Measurements from ENCODE around the gene SMPD3. TPM values are rescaled to one million over a fixed set of nuclear protein-coding genes. Genes with fewer than 3 reads are reported as not detected.

Gene SMPD3
- total and polyA plus RNA-seq, 2 of the 8 experiments (the other 6 are each of a cell fraction or from before 2014, with no cell fraction given): 0.39 to 1.3 TPM

- 92% methylated on average over 8 of the region's 8 CpGs; no CpG with 5 or more reads in 1 of the 2 experiments for WGBS, 2 experiments (ENCODE audit: extremely low coverage in 1 of 2, insufficient coverage in 1 of 2, insufficient read length in 1 of 2, insufficient replicate concordance in 2 of 2, low coverage in 1 of 2, low lambda C conversion rate in 2 of 2, missing lambda C conversion rate in 1 of 2)
- no peak overlapping the region for H4K91ac ChIP-seq (replicated peaks; ENCODE audit: insufficient read length, low read length)
- H3K4ac ChIP-seq (replicated peaks; ENCODE audit: insufficient read length, low read depth, low read length): no peak overlapping the region
- H2BK12ac ChIP-seq (ENCODE audit: low read depth, low read length): no peak overlapping the region
- H4K20me1 ChIP-seq (replicated peaks in 1 of 2; ENCODE audit: control insufficient read depth in 1 of 2, insufficient read depth in 2 of 2, low read length in 2 of 2): peaks cover 0 to 6% of the 10 kb centered on the region in 2 experiments
- no peak overlapping the region for H2AFZ ChIP-seq (ENCODE audit: low read length)
- no peak overlapping the region for H3K56ac ChIP-seq (replicated peaks; ENCODE audit: insufficient read length, low read depth, low read length)
- no peak overlapping the region for H3K14ac ChIP-seq (ENCODE audit: insufficient read length)
- no peak overlapping the region for H3K18ac ChIP-seq (ENCODE audit: extremely low read depth, low read length)
- no peaks in the 10 kb centered on the region for H3K79me2 ChIP-seq (ENCODE audit: control insufficient read depth in 1 of 2, insufficient read depth in 2 of 2, low read length in 2 of 2)
- no peaks in the 10 kb centered on the region for H3K23me2 ChIP-seq (ENCODE audit: low read depth, low read length)
- H2AK5ac ChIP-seq (ENCODE audit: low read depth, low read length): no peak overlapping the region
- no peak overlapping the region for H4K5ac ChIP-seq (ENCODE audit: insufficient read length, low read depth, low read length)
- no peak overlapping the region for H3K9ac ChIP-seq (replicated peaks in 1 of 4; ENCODE audit: extremely low read depth in 1 of 4, low read depth in 3 of 4, low read length in 3 of 4)
- H3K36me3 ChIP-seq (ENCODE audit: control insufficient read depth in 2 of 4, insufficient read depth in 4 of 4, low read length in 3 of 4): peaks cover 2 to 26% (median 8%) of the 10 kb centered on the region in 4 experiments; a peak in 5 of 8 replicates
- H2BK15ac ChIP-seq (ENCODE audit: low read length): no peak overlapping the region
- H3K27ac ChIP-seq (ENCODE audit: low read depth, low read length): no peak overlapping the region
- H3K79me1 ChIP-seq (ENCODE audit: low read depth, low read length): no peaks in the 10 kb centered on the region
- DNase-seq (ENCODE audit: low read depth in 1 of 2, low spot score in 2 of 2) (no peak), FAIRE-seq (no peak)
- H3K4me2 ChIP-seq (ENCODE audit: insufficient read depth in 1 of 2, low read depth in 2 of 2, low read length in 2 of 2): no peak overlapping the region
- no peak overlapping the region for H4K8ac ChIP-seq (ENCODE audit: extremely low read depth, insufficient read depth, low read length)
- no peak overlapping the region for H2BK20ac ChIP-seq (ENCODE audit: low read length)
- no peak overlapping the region for H2BK5ac ChIP-seq (ENCODE audit: low read depth, low read length)
- ChIA-PET POLR2A (ENCODE audit: partially characterized antibody) (interaction anchor here (8.7 kb wide), 1 partner anchor 13 kb away, joined by 44 read pairs; the partner anchor contains the start of genes PRMT7 and SLC7A6OS), CTCF (ENCODE audit: partially characterized antibody) (interaction anchor here (1.6 to 16.2 kb wide), 4 partner anchors 10 to 64 kb away, joined by 3 to 221 read pairs (median 8); partner anchors contain the start of genes PRMT7, SLC7A6 and SLC7A6OS)
- no peak overlapping the region for H2BK120ac ChIP-seq (replicated peaks; ENCODE audit: low read depth, low read length)
- H3K4me3 ChIP-seq (ENCODE audit: extremely low read depth in 1 of 4, insufficient read depth in 2 of 4, low read depth in 3 of 4, low read length in 4 of 4): no peak overlapping the region
- H3K27me3 ChIP-seq (replicated peaks in 1 of 4; ENCODE audit: control insufficient read depth in 3 of 4, extremely low read depth in 1 of 4, insufficient read depth in 3 of 4, low read length in 3 of 4): no peaks in the 10 kb centered on the region
- H3K9me3 ChIP-seq (ENCODE audit: insufficient read depth in 2 of 2, low read depth in 1 of 2, low read length in 1 of 2): no peaks in the 10 kb centered on the region
- no peak overlapping the region for H3K23ac ChIP-seq (ENCODE audit: insufficient read length)
- H3K4me1 ChIP-seq (replicated peaks in 1 of 4; ENCODE audit: control insufficient read depth in 3 of 4, insufficient read depth in 4 of 4, low read length in 3 of 4): peaks cover 0 to 4% (median 1%) of the 10 kb centered on the region in 4 experiments; a peak in 2 of 7 replicates
- no peak for TF ChIP-seq MAX (IDR thresholded peaks at IDR 0.05)
- no peak for TF ChIP-seq MAFK (IDR thresholded peaks at IDR 0.05; ENCODE audit: low read depth, low read length)
- no peak for TF ChIP-seq FOSL1 (IDR thresholded peaks at IDR 0.05; ENCODE audit: insufficient read depth, low read depth, low read length)
- TF ChIP-seq EZH2 (IDR thresholded peaks at IDR 0.05; ENCODE audit: low read depth, low read length, severe bottlenecking): no peak
- TF ChIP-seq CHD1 (IDR thresholded peaks at IDR 0.05; ENCODE audit: low read depth, low read length): no peak
- TF ChIP-seq CREB1 (IDR thresholded peaks at IDR 0.05): no peak
- TF ChIP-seq CBX5 (IDR thresholded peaks at IDR 0.05; ENCODE audit: low read depth, low read length): no peak
- no peak for TF ChIP-seq TEAD4 (IDR thresholded peaks at IDR 0.05; ENCODE audit: low read depth, low read length)
- TF ChIP-seq CTCF (IDR thresholded peaks at IDR 0.05; ENCODE audit: control extremely low read depth in 1 of 3, insufficient read depth in 1 of 3, low read depth in 1 of 3, low read length in 3 of 3): no peak
- TF ChIP-seq ATF3 (IDR thresholded peaks at IDR 0.05; ENCODE audit: insufficient read depth, low read depth, low read length): no peak
Measured at GRCh38 chr16:68324780-68325357, 123.4 kb downstream of the SMPD3 start.
